Mesenchymal stem cell (in vitro differentiated cells and primary cell): ENCODE data around the gene SLC16A5.

Source experiments
- DNase-seq: peaks from one replicate; pipeline ENCODE4 v3.0.0-alpha.2; 2013
- H2AFZ ChIP-seq: one replicate; pipeline ENCODE4 v1.6.1; 2013; ENCODE audit warnings: low read depth, mild to moderate bottlenecking, control low read depth, inconsistent platforms, low read length, moderate library complexity
- H2AK5ac ChIP-seq: 2 replicates; pipeline ENCODE4 v1.6.1; 2013; ENCODE audit warnings: low read length, moderate library complexity, mild to moderate bottlenecking, inconsistent platforms; ENCODE audit not compliant: severe bottlenecking
- H2BK120ac ChIP-seq: one replicate; pipeline ENCODE4 v1.6.1; 2013; ENCODE audit warnings: low read depth, mild to moderate bottlenecking, inconsistent platforms, low read length, moderate library complexity
- H2BK12ac ChIP-seq, 2 experiments: one replicate each; pipeline ENCODE4 v1.6.1; 2013; ENCODE audit warnings: inconsistent platforms in 2 of 2, low read length in 2 of 2, mild to moderate bottlenecking in 2 of 2, moderate library complexity in 2 of 2, control low read depth in 1 of 2
- H2BK15ac ChIP-seq: one replicate; pipeline ENCODE4 v1.6.1; 2013; ENCODE audit warnings: mild to moderate bottlenecking, low read depth, inconsistent platforms; ENCODE audit not compliant: poor library complexity, severe bottlenecking
- H2BK5ac ChIP-seq: 2 replicates; pipeline ENCODE4 v1.6.1; 2013; ENCODE audit warnings: low read depth, mild to moderate bottlenecking, low read length, control low read depth, inconsistent platforms; ENCODE audit not compliant: poor library complexity, severe bottlenecking
- H3K14ac ChIP-seq, 2 experiments: one replicate each; pipeline ENCODE4 v1.6.1; 2013; ENCODE audit warnings: inconsistent platforms in 2 of 2, low read length in 2 of 2, control low read depth in 1 of 2, mild to moderate bottlenecking in 1 of 2, moderate library complexity in 1 of 2
- H3K18ac ChIP-seq, 2 experiments: one replicate each; pipeline ENCODE4 v1.6.1; 2013; ENCODE audit warnings: inconsistent platforms in 2 of 2, low read length in 2 of 2, control low read depth in 1 of 2, low read depth in 1 of 2, mild to moderate bottlenecking in 1 of 2
- H3K23ac ChIP-seq, 2 experiments: one replicate each; pipeline ENCODE4 v1.6.1; 2013; ENCODE audit warnings: inconsistent platforms in 2 of 2, low read length in 2 of 2, mild to moderate bottlenecking in 2 of 2, moderate library complexity in 2 of 2, control low read depth in 1 of 2
- H3K27ac ChIP-seq: 2 replicates; pipeline ENCODE4 v1.5.1; 2013; ENCODE audit warnings: mild to moderate bottlenecking, moderate library complexity, low read length, control low read depth, inconsistent platforms; ENCODE audit not compliant: poor library complexity, severe bottlenecking
- H3K27me3 ChIP-seq, 2 experiments: 2 replicates each; pipeline versions ENCODE4 v1.6.1 to v1.7.0; 2013; ENCODE audit warnings: low read length in 2 of 2, mild to moderate bottlenecking in 2 of 2, moderate library complexity in 2 of 2, control low read depth in 1 of 2, inconsistent platforms in 1 of 2; ENCODE audit not compliant: control insufficient read depth in 1 of 2, insufficient read depth in 1 of 2
- H3K36me3 ChIP-seq, 2 experiments: 2 replicates each; pipeline versions ENCODE4 v1.6.1 to v1.7.0; 2013; ENCODE audit warnings: low read length in 2 of 2, control low read depth in 1 of 2, inconsistent platforms in 1 of 2, low read depth in 1 of 2, mild to moderate bottlenecking in 1 of 2; ENCODE audit not compliant: insufficient read depth in 2 of 2, control insufficient read depth in 1 of 2
- H3K4ac ChIP-seq, 2 experiments: one replicate each; pipeline ENCODE4 v1.6.1; 2013; ENCODE audit warnings: inconsistent platforms in 2 of 2, low read length in 2 of 2, mild to moderate bottlenecking in 2 of 2, moderate library complexity in 2 of 2, control low read depth in 1 of 2, low read depth in 1 of 2
- H3K4me1 ChIP-seq: 2 replicates; pipeline ENCODE4 v1.6.1; 2013; ENCODE audit warnings: low read depth, low read length, control low read depth; ENCODE audit not compliant: control insufficient read depth, insufficient read depth
- H3K4me2 ChIP-seq: 2 replicates; pipeline ENCODE4 v1.6.1; 2013; ENCODE audit warnings: low read length, mild to moderate bottlenecking, inconsistent platforms; ENCODE audit not compliant: poor library complexity, severe bottlenecking
- H3K4me3 ChIP-seq, 2 experiments: 2 replicates each; pipeline versions ENCODE4 v1.5.1 to v1.7.0; 2013; ENCODE audit warnings: low read length in 2 of 2, mild to moderate bottlenecking in 2 of 2, control low read depth in 1 of 2, low read depth in 1 of 2; ENCODE audit not compliant: insufficient read depth in 1 of 2
- H3K79me1 ChIP-seq: replicated peaks from 2 replicates; pipeline ENCODE4 v1.6.1; 2013; ENCODE audit warnings: mild to moderate bottlenecking, control low read depth, low read length, inconsistent platforms; ENCODE audit not compliant: poor library complexity, severe bottlenecking
- H3K9ac ChIP-seq: 2 replicates; pipeline ENCODE4 v1.7.0; 2013; ENCODE audit warnings: mild to moderate bottlenecking, low read length, moderate library complexity
- H3K9me3 ChIP-seq: 2 replicates; pipeline ENCODE4 v1.7.0; 2013; ENCODE audit warnings: mild to moderate bottlenecking, low read length; ENCODE audit not compliant: control insufficient read depth
- H4K8ac ChIP-seq: one replicate; pipeline ENCODE4 v1.6.1; 2013; ENCODE audit warnings: inconsistent platforms, mild to moderate bottlenecking, low read length, moderate library complexity
- H4K91ac ChIP-seq: one replicate; pipeline ENCODE4 v1.6.1; 2013; ENCODE audit warnings: mild to moderate bottlenecking, low read length, inconsistent platforms
- WGBS: methylation state at CpG from one replicate; pipeline ENCODE4 v1.1.7; 2013; ENCODE audit warnings: mixed read lengths; 5-methylcytosine and 5-hydroxymethylcytosine counted together

Gene SLC16A5

DNA sequence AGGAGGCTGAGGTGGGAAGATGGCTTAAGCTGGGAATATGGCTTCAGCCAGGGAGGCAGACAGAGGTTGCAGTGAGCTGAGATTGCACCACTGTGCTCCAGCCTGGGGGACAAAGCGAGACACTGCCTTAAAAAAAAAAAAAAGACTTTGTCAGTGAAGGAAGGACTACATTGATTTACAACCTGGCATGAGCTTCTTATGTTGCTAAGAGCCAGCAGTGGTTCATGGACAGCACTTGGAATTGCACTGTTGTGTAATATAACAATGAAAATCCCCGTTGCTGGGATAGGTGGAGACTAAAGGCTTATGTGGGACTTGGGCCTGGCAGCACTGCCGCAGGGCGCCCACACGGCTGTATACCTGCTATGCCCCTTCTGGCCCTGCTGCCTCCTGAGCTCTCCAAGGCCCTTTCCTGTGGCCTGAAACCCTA lies 14.1 kb upstream of the SLC16A5 start:
- H2BK120ac ChIP-seq, result no peak overlapping the region
- no peak overlapping the region for H2BK5ac ChIP-seq
- H3K14ac ChIP-seq, result no peak overlapping the region
- peak overlapping the region in 1 of 2 experiments; percentile 72 for H3K18ac ChIP-seq
- no peak overlapping the region for H2BK15ac ChIP-seq
- H3K27ac ChIP-seq, result no peak overlapping the region
- no peaks in the 10 kb centered on the region for H3K9me3 ChIP-seq
- peaks cover 22% of the 10 kb centered on the region for H3K4me1 ChIP-seq
- DNase-seq, result peak; percentile 66
- peaks cover 2% of the 10 kb centered on the region for H3K79me1 ChIP-seq
- H3K4ac ChIP-seq, result no peak overlapping the region
- H3K23ac ChIP-seq, result no peak overlapping the region
- no peak overlapping the region for H4K8ac ChIP-seq
- H2AFZ ChIP-seq, result no peak overlapping the region
- no peaks in the 10 kb centered on the region for H3K27me3 ChIP-seq
- H2BK12ac ChIP-seq, result peak overlapping the region in 1 of 2 experiments; percentile 63
- WGBS, result 75% methylated on average over 5 of the region's 5 CpGs
- peaks cover 0 to 2% of the 10 kb centered on the region in 2 experiments for H3K36me3 ChIP-seq
- H3K4me2 ChIP-seq, result no peak overlapping the region
- no peak overlapping the region for H4K91ac ChIP-seq
- no peak overlapping the region for H3K4me3 ChIP-seq
- peak overlapping the region; percentile 39 for H2AK5ac ChIP-seq
- no peak overlapping the region for H3K9ac ChIP-seq

- peak overlapping the region; percentile 5 for H2AK5ac ChIP-seq
- H3K4me2 ChIP-seq, result no peak overlapping the region
- H3K36me3 ChIP-seq, result peaks cover 0 to 2% of the 10 kb centered on the region in 2 experiments
- H3K4ac ChIP-seq, result no peak overlapping the region
- H3K27ac ChIP-seq, result no peak overlapping the region
- WGBS, result 85% methylated on average over 14 of the region's 14 CpGs
- no peak overlapping the region for H3K14ac ChIP-seq
- peak overlapping the region in 1 of 2 experiments; percentile 14 for H3K23ac ChIP-seq
- no peak overlapping the region for H3K9ac ChIP-seq
- H3K4me1 ChIP-seq, result peaks cover 29% of the 10 kb centered on the region
- no peak overlapping the region for H4K8ac ChIP-seq
- no peak overlapping the region for H4K91ac ChIP-seq
- no peak overlapping the region for H2BK15ac ChIP-seq
- no peak for DNase-seq
- H2BK120ac ChIP-seq, result no peak overlapping the region
- no peak overlapping the region for H2BK5ac ChIP-seq
- no peak overlapping the region for H3K4me3 ChIP-seq
- H3K9me3 ChIP-seq, result no peaks in the 10 kb centered on the region
- H2BK12ac ChIP-seq, result peak overlapping the region in 1 of 2 experiments; percentile 49
- H3K27me3 ChIP-seq, result no peaks in the 10 kb centered on the region
- no peak overlapping the region for H3K18ac ChIP-seq
- peaks cover 2% of the 10 kb centered on the region for H3K79me1 ChIP-seq
- H2AFZ ChIP-seq, result no peak overlapping the region
Measured at GRCh38 chr17:75074532-75074931, 13.2 kb upstream of the SLC16A5 start.

- Histone ChIP-seq H4K91ac (no peak overlapping the region), H3K23ac (no peak overlapping the region), H3K4me1 (peaks cover 30% of the 10 kb centered on the region), H3K27me3 (no peaks in the 10 kb centered on the region), H2BK15ac (no peak overlapping the region), H2BK120ac (no peak overlapping the region), H2BK12ac (peak overlapping the region in 1 of 2 experiments; percentile 54), H3K27ac (no peak overlapping the region), H3K4ac (no peak overlapping the region), H4K8ac (peak overlapping the region; percentile 39), H2AFZ (no peak overlapping the region), H3K14ac (no peak overlapping the region), H2BK5ac (peak overlapping the region; percentile 3), H3K4me2 (no peak overlapping the region), H3K18ac (no peak overlapping the region), H3K9me3 (no peaks in the 10 kb centered on the region), H3K36me3 (peaks cover 0 to 2% of the 10 kb centered on the region in 2 experiments), H3K79me1 (peaks cover 2% of the 10 kb centered on the region), H2AK5ac (peak overlapping the region; percentile 61), H3K9ac (no peak overlapping the region), H3K4me3 (no peak overlapping the region)
- WGBS, result 72% methylated on average over 4 of the region's 4 CpGs
- DNase-seq, result no peak
Measured at GRCh38 chr17:75075597-75076336, 12.0 kb upstream of the SLC16A5 start.

- Histone ChIP-seq H3K14ac (peak overlapping the region in 1 of 2 experiments; percentile 71), H3K4ac (peak overlapping the region in 1 of 2 experiments; percentile 6), H2BK120ac (no peak overlapping the region), H3K36me3 (peaks cover 0 to 2% of the 10 kb centered on the region in 2 experiments), H2BK12ac (peak overlapping the region in 1 of 2 experiments; percentile 98), H2AK5ac (peak overlapping the region; percentile 100), H3K9me3 (no peaks in the 10 kb centered on the region), H3K4me1 (peaks cover 33% of the 10 kb centered on the region), H2AFZ (no peak overlapping the region), H4K91ac (peak overlapping the region; percentile 25), H3K27me3 (no peaks in the 10 kb centered on the region), H4K8ac (no peak overlapping the region), H3K23ac (no peak overlapping the region), H2BK5ac (no peak overlapping the region), H3K4me2 (no peak overlapping the region), H3K79me1 (peaks cover 2% of the 10 kb centered on the region), H3K27ac (no peak overlapping the region), H3K9ac (peak overlapping the region; percentile 51), H3K4me3 (no peak overlapping the region), H2BK15ac (no peak overlapping the region), H3K18ac (no peak overlapping the region)
- no peak for DNase-seq
- WGBS, result 90% methylated on average over 30 of the region's 30 CpGs
Measured at GRCh38 chr17:75077072-75077495, 10.7 kb upstream of the SLC16A5 start.
